ENCODE results near the gene KRTAP5-10. TPM values are rescaled to one million over a fixed set of nuclear protein-coding genes. Genes with fewer than 3 reads are reported as not detected.
"Not testable (repeated sequence)": the region's sequence is repeated elsewhere in the genome, so short reads cannot be mapped to it uniquely, and the experiment has no call there.

Gene KRTAP5-10
- total and polyA plus RNA-seq, 2 of the 8 experiments (the other 6 are each of a cell fraction or from before 2014, with no cell fraction given): 0.12 TPM; not detected in 1

DNA sequence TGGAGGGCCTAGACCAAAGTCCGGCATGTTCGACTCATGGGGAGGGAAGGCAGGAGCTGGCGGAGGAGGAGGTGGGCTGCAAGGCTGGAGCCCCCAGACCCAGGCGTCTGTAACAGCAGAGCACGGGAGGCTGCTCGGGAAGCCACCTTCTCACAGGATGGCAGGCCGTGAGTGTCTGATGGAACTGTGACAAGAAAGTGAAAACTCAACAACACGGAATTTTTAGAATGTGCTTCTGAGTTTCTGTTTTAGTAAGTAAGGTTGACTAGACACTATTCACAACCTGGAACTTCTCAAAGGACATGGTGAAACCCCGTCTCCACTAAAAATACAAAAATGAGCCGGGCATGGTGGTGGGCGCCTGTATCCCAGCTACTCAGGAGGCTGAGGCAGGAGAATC lies 25.4 kb upstream of the KRTAP5-10 start:
- H3K79me2 ChIP-seq (ENCODE audit: control insufficient read depth in 1 of 2, insufficient read depth in 2 of 2, low read length in 2 of 2); H3K23ac ChIP-seq (ENCODE audit: insufficient read length); H3K56ac ChIP-seq (replicated peaks; ENCODE audit: insufficient read length, low read depth, low read length); H2BK20ac ChIP-seq (ENCODE audit: low read length); H2BK15ac ChIP-seq (ENCODE audit: low read length); H3K9ac ChIP-seq (replicated peaks in 1 of 4; ENCODE audit: extremely low read depth in 1 of 4, low read depth in 3 of 4, low read length in 3 of 4); H3K4me3 ChIP-seq (ENCODE audit: extremely low read depth in 1 of 4, insufficient read depth in 2 of 4, low read depth in 3 of 4, low read length in 4 of 4); H3K4me1 ChIP-seq (replicated peaks in 1 of 4; ENCODE audit: control insufficient read depth in 3 of 4, insufficient read depth in 4 of 4, low read length in 3 of 4); H4K8ac ChIP-seq (ENCODE audit: extremely low read depth, insufficient read depth, low read length); H3K14ac ChIP-seq (ENCODE audit: insufficient read length); H3K27me3 ChIP-seq (replicated peaks in 1 of 4; ENCODE audit: control insufficient read depth in 3 of 4, extremely low read depth in 1 of 4, insufficient read depth in 3 of 4, low read length in 3 of 4); H3K4me2 ChIP-seq (ENCODE audit: insufficient read depth in 1 of 2, low read depth in 2 of 2, low read length in 2 of 2); H4K91ac ChIP-seq (replicated peaks; ENCODE audit: insufficient read length, low read length); H3K23me2 ChIP-seq (ENCODE audit: low read depth, low read length); DNase-seq (ENCODE audit: low read depth in 1 of 2, low spot score in 2 of 2); H2AK5ac ChIP-seq (ENCODE audit: low read depth, low read length); H3K9me3 ChIP-seq (ENCODE audit: insufficient read depth in 2 of 2, low read depth in 1 of 2, low read length in 1 of 2); H2BK5ac ChIP-seq (ENCODE audit: low read depth, low read length); H3K4ac ChIP-seq (replicated peaks; ENCODE audit: insufficient read length, low read depth, low read length); H3K36me3 ChIP-seq (ENCODE audit: control insufficient read depth in 2 of 4, insufficient read depth in 4 of 4, low read length in 3 of 4); H2BK12ac ChIP-seq (ENCODE audit: low read depth, low read length); POLR2A ChIA-PET (ENCODE audit: partially characterized antibody); H4K5ac ChIP-seq (ENCODE audit: insufficient read length, low read depth, low read length); H3K79me1 ChIP-seq (ENCODE audit: low read depth, low read length); H4K20me1 ChIP-seq (replicated peaks in 1 of 2; ENCODE audit: control insufficient read depth in 1 of 2, insufficient read depth in 2 of 2, low read length in 2 of 2); H2BK120ac ChIP-seq (replicated peaks; ENCODE audit: low read depth, low read length); H3K18ac ChIP-seq (ENCODE audit: extremely low read depth, low read length); H2AFZ ChIP-seq (ENCODE audit: low read length); H3K27ac ChIP-seq (ENCODE audit: low read depth, low read length); FAIRE-seq: not testable (repeated sequence)
- 90% methylated on average over 9 of the region's 11 CpGs; no CpG with 5 or more reads in 1 of the 2 experiments for WGBS, 2 experiments (ENCODE audit: extremely low coverage in 1 of 2, insufficient coverage in 1 of 2, insufficient read length in 1 of 2, insufficient replicate concordance in 2 of 2, low coverage in 1 of 2, low lambda C conversion rate in 2 of 2, missing lambda C conversion rate in 1 of 2)
- CTCF ChIA-PET (ENCODE audit: partially characterized antibody): interaction anchor here (1.2 kb wide), 1 partner anchor 23 kb away, joined by 6 read pairs; no protein-coding TSS in a partner anchor

DNA sequence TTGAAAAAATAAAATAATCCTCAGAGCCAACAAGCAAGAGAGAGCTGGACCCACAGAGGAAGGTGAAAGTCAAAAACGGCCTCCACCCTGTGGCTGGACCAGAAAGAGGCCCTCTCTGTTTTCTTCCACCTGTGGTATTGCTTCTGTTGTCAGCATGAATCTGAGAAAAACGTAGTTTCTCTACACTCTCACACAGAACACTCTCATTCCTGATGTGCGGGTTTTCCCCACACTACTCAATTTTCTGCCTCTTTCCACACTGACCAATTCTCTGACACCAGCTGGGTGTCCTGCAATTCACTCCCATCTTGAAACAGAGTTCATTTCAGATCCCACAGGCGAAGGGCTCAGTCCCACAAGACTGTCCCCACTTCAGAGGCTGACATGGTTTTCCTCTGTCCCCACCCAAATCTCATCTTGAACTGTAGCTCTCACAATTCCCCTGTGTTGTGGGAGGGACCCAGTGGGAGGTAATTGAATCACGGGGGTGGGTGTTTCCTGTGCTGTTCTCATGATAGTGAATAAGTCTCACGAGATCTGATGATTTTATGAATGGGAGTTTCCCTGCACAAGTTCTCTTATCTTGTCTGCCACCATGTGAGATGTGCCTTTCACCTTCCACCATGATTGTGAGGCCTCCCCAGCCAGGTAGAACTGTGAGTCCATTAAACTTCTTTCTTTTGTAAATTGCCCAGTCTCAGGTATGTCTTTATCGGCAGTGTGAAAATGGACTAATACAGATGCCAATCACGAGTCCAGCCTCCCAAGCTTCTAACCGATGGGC lies 24.6 kb upstream of the KRTAP5-10 start:
- H3K23ac ChIP-seq (ENCODE audit: insufficient read length); POLR2A ChIA-PET (ENCODE audit: partially characterized antibody); H3K18ac ChIP-seq (ENCODE audit: extremely low read depth, low read length); H2BK15ac ChIP-seq (ENCODE audit: low read length); H4K5ac ChIP-seq (ENCODE audit: insufficient read length, low read depth, low read length); H3K4me3 ChIP-seq (ENCODE audit: extremely low read depth in 1 of 4, insufficient read depth in 2 of 4, low read depth in 3 of 4, low read length in 4 of 4); H4K8ac ChIP-seq (ENCODE audit: extremely low read depth, insufficient read depth, low read length); H2BK20ac ChIP-seq (ENCODE audit: low read length); H3K36me3 ChIP-seq (ENCODE audit: control insufficient read depth in 2 of 4, insufficient read depth in 4 of 4, low read length in 3 of 4); H3K14ac ChIP-seq (ENCODE audit: insufficient read length); DNase-seq (ENCODE audit: low read depth in 1 of 2, low spot score in 2 of 2); H4K91ac ChIP-seq (replicated peaks; ENCODE audit: insufficient read length, low read length); H3K9me3 ChIP-seq (ENCODE audit: insufficient read depth in 2 of 2, low read depth in 1 of 2, low read length in 1 of 2); H3K79me2 ChIP-seq (ENCODE audit: control insufficient read depth in 1 of 2, insufficient read depth in 2 of 2, low read length in 2 of 2); H3K23me2 ChIP-seq (ENCODE audit: low read depth, low read length); H3K4me1 ChIP-seq (replicated peaks in 1 of 4; ENCODE audit: control insufficient read depth in 3 of 4, insufficient read depth in 4 of 4, low read length in 3 of 4); H3K4ac ChIP-seq (replicated peaks; ENCODE audit: insufficient read length, low read depth, low read length); H3K27ac ChIP-seq (ENCODE audit: low read depth, low read length); H3K79me1 ChIP-seq (ENCODE audit: low read depth, low read length); H2AK5ac ChIP-seq (ENCODE audit: low read depth, low read length); H2BK120ac ChIP-seq (replicated peaks; ENCODE audit: low read depth, low read length); H4K20me1 ChIP-seq (replicated peaks in 1 of 2; ENCODE audit: control insufficient read depth in 1 of 2, insufficient read depth in 2 of 2, low read length in 2 of 2); FAIRE-seq; H2BK12ac ChIP-seq (ENCODE audit: low read depth, low read length); H3K4me2 ChIP-seq (ENCODE audit: insufficient read depth in 1 of 2, low read depth in 2 of 2, low read length in 2 of 2); H2AFZ ChIP-seq (ENCODE audit: low read length); H3K27me3 ChIP-seq (replicated peaks in 1 of 4; ENCODE audit: control insufficient read depth in 3 of 4, extremely low read depth in 1 of 4, insufficient read depth in 3 of 4, low read length in 3 of 4); H3K9ac ChIP-seq (replicated peaks in 1 of 4; ENCODE audit: extremely low read depth in 1 of 4, low read depth in 3 of 4, low read length in 3 of 4); H3K56ac ChIP-seq (replicated peaks; ENCODE audit: insufficient read length, low read depth, low read length); H2BK5ac ChIP-seq (ENCODE audit: low read depth, low read length): not testable (repeated sequence)
- CTCF ChIA-PET (ENCODE audit: partially characterized antibody): interaction anchor here (1.2 to 1.8 kb wide), 2 partner anchors 16 to 23 kb away, joined by 5 to 6 read pairs; no protein-coding TSS in a partner anchor
- 90% methylated on average over 9 of the region's 9 CpGs; no CpG with 5 or more reads in 1 of the 2 experiments for WGBS, 2 experiments (ENCODE audit: extremely low coverage in 1 of 2, insufficient coverage in 1 of 2, insufficient read length in 1 of 2, insufficient replicate concordance in 2 of 2, low coverage in 1 of 2, low lambda C conversion rate in 2 of 2, missing lambda C conversion rate in 1 of 2)
